ENCODE measurements around the gene SPATA20.

Gene SPATA20

DNA sequence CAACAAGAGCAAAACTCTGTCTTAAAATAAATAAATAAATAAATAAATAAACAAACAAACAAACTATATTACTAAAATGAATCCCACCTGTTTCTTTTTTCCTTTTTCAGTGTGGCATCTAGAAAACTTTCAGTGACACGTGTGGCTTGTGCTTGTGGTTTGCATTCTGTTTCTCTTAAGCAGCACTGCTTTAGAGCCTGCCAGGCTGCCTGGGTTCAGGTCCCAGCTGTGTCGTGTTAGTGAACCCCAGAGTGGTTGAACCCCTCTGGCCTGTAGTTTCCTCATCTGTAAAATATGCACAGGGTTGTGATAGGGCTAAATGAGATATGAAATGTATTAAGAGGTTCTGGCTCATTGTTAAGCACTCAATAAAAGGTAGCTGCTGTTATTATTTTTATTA is 26.5 kb upstream of the SPATA20 start:
- DNase-seq: no peak

DNA sequence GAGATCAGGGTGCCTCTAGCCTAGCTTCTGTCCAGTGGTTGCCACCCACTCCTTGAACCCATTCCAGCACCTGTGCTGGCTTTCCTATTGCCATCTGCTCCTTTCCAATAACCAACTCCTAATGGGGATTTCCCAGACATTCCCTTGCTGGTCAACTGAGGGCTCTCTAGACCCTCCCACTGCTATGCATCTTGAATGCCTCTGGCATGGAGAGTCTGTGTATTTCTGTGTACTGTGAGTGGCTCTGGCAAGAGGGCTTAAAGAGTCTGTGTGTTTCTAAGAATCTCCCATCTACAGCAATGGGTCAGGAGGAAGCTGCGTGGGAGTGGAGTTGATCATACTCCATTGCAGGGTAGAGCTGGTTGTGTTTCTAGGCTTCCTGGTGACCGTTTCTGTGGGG is 25.5 kb upstream of the SPATA20 start:
- no peak for DNase-seq

DNA sequence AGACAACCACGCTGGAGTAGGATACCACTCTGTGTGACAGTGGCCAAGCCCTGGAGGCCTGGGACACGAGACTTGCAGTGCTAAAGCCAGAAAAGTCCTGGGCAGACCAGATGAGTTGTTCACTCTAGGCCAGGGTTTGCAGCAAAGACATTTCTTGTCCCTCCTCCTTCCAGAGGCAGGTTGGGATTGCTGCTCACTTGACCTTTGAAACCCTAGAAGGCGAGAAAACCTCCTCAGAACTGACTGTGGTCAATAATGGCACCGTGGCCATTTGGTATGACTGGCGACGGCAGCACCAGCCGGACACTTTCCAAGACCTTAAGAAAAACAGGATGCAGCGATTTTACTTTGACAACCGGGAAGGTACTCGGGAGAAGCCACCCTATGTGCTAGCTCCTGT is 24.2 kb upstream of the SPATA20 start:
- no peak for DNase-seq

GRCh38 chr17:50523208-50523607 is 23.8 kb upstream of the SPATA20 start:
- no peak for DNase-seq

DNA sequence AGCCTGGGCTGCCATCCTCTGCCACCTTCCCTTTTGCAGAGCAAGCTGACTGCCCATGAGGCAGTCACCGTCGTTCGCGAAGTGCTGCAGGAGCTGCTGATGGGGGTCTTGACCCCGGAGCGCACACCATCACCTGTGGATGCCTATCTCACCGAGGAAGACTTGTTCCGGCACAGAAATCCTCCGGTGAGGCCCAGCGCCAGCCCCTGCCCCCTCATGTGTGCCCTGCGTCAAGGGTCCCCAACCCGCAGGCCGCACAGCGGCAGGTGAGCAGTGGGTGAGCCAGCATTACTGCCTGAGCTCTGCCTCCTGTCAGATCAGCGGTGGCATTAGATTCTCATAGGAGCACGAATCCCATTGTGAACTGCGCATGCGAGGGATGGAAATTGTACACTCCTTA is 22.1 kb upstream of the SPATA20 start:
- DNase-seq: no peak

GRCh38 chr17:50527155-50527762 is 19.7 kb upstream of the SPATA20 start:
- no peak for DNase-seq

- DNase-seq: no peak
Measured at GRCh38 chr17:50527949-50528474, 19.0 kb upstream of the SPATA20 start.

- DNase-seq: no peak
Measured at GRCh38 chr17:50529849-50530248, 17.1 kb upstream of the SPATA20 start.

GRCh38 chr17:50531428-50532025 is 15.4 kb upstream of the SPATA20 start:
- no peak for DNase-seq

DNA sequence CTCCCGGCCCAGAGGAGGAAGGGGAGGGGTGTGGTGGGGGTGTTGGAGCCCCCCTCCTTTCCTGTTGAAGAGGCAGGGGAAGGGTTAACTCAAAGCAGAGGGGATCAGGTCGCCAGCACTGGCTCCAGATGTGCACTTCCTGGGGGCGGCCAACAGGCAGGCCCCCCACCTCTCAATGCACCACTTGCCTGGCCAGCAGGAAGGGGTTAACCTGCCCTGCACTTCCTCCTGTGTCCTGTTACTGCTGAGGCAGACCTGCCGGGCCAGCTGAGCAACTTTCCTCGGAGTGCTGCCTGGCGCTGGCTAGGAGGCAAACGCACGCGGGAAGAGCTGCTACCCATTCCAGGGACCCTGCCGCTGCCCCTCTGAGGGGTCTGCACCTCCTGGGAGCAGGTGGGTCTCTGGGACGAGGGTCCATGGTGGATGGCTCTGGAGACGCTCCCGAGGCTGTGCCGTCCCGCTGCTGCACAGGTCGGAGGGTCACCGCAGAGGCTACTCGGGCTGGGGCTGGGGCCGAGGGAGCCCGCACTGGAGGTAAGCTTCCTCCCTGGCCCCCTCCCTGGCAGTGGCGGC is 14.4 kb upstream of the SPATA20 start, which contains the start of gene EPN3:
EPN3 (plus strand) TSS at position 284 of the 573 bp plus-strand sequence. CDS start 3,822 bp downstream, outside the sequence.
- peak; percentile 64 for DNase-seq

DNA sequence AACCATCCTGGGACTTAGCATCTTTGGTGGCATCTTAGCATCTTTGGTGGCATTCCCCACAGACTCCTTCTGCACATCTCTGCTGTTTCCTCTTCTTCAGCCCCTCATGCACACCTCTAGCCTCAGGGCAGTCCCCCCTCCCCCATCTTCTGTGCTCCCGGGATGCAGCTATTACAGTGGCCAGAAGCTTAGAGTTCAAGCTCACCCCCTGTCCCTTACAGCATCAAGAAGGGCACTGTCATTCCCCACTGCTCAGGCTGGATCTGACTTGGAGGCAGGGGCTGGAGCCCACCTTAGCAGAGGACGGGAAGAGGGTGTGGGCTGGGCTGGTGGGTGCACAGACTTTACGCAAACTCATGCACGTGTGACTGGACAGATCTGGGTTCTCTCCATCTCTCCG is 13.8 kb upstream of the SPATA20 start:
- DNase-seq: no peak

GRCh38 chr17:50533720-50534148 is 13.2 kb upstream of the SPATA20 start:
- DNase-seq: no peak

GRCh38 chr17:50534222-50534978 is 12.6 kb upstream of the SPATA20 start:
- peak; percentile 38 for DNase-seq

- DNase-seq: no peak
Measured at GRCh38 chr17:50534979-50535326, 12.0 kb upstream of the SPATA20 start.

- DNase-seq: no peak
Measured at GRCh38 chr17:50535407-50535806, 11.6 kb upstream of the SPATA20 start.

- DNase-seq: no peak
Measured at GRCh38 chr17:50536683-50537646, 10.0 kb upstream of the SPATA20 start.

DNA sequence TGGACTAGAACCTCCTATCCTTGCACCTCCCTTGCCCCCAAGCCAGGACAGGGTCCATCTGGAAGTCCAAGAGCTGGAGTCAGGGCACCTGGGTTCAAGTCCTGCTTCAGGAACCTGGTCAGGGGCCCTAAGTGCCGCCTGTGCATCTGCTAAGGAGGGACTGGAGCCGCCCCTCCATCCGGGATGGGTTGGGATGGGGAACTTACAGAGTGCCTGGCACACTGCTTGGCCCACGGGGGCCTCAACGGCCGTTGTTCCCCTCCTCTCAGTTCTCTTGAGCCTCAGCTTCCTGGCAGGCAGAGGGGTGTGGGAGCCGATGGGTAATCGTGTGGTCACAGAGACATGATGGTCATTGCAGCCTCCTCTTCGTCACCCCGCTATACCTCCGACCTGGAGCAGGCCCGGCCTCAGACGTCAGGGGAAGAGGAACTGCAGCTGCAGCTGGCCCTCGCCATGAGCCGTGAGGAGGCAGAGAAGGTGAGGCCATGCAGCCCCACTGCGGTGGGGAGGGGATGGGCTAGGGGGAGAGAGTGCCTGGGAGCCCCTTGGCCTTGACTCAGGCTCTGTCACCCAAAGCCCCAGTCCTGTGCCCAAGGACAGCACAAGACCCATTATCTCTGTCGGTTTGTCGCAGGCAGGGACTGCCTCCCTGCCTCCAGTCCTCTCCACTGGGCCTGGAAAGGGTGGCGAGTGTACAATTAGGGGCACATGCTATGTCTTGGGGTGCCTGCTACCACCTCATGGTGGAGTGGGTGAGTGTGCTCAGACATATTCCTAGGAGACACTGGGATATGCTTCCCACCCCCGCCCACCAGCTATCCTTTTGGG is 9.0 kb upstream of the SPATA20 start:
- no peak for DNase-seq

- DNase-seq: no peak
Measured at GRCh38 chr17:50538549-50539410, 8.2 kb upstream of the SPATA20 start.

DNA sequence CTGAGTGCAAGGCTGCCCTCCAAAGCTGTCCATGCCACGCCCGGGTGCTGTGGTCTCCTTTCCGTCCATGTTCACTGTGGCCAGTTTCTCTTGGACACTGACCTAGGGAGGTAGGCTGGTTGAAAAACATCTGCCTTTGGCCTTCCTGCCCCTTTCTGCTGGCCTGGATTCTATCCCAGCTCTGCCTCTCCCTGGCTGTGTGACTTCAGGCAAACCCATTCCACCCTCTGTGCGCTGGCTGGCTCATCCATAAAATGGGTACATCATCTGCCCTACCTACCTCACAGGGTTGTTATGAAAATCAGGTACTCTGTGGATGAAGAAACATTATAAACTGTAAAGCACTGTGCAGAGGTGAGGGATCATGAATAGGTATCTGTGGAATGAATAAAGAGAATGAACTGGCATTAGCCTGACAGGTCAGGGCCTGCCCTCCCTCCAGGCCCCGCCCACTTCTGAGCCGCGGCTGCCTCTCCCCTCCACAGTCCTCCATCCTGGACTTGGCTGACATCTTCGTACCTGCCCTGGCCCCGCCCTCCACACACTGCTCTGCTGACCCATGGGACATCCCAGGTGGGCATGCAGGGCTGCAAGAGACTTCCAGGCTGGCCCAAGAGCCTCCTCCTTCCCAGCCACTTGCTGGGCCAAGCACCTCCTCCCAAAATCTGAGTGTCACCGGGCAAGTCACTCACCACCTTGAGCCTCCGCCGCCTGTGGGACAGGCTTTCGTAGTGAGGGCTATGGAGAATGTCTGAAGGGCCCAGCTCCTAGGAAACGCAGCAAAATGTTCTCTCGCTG is 7.0 kb upstream of the SPATA20 start:
- peak; percentile 43 for DNase-seq

All from NCI-H526 treated with DMSO at 0.1 percent for 48 hours (cell line).